Ramos (cell line): Measurements from ENCODE around the gene MBD4.

Experiments
- in situ Hi-C: fragments of 300-500 bp; cut with MboI; formaldehyde crosslinking; loops from one replicate; pipeline ENCODE4 v1.14.3; 2022; ENCODE audit warnings: low sequenced_read_pairs; ENCODE audit not compliant: unreplicated experiment

Gene MBD4

GRCh38 chr3:129439817-129440617 lies at the start of gene MBD4, which contains the start of gene IFT122:
Gene MBD4 (minus strand): TSS chr3:129439948. CDS start chr3:129439833, 115 bp downstream.
Gene IFT122 (plus strand): TSS chr3:129440224. CDS start chr3:129440331, 107 bp downstream.
- in situ Hi-C loops: no loop called here

DNA sequence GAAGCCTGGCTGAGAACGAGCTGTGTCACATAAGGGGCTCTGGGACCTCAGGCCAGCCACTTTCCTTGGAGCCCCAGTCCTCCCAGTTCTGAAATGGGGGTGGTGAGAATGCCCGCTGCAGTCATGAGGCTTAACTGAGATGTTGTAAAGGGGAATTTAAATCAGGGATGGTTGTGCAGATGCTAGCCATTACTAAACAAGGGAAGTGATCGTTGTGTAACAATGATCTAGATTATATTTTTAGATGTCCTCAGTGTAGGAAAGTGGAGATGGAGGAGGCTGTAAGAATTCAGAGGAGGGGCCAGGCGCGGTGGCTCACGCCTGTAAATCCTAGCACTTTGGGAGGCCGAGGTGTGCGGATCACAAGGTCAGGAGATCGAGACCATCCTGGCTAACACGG lies 49.5 kb upstream of the MBD4 start:
- in situ Hi-C loops: loop anchor here (10.0 kb wide), 2 partner anchors 346 to 456 kb away; no protein-coding TSS in a partner anchor

- in situ Hi-C loops: loop anchor here (10.0 kb wide), 2 partner anchors 347 to 457 kb away; no protein-coding TSS in a partner anchor
Measured at GRCh38 chr3:129487868-129488335, 48.2 kb upstream of the MBD4 start.

- in situ Hi-C loops: loop anchor here (10.0 kb wide), 2 partner anchors 347 to 457 kb away; no protein-coding TSS in a partner anchor
Measured at GRCh38 chr3:129487183-129487867, 47.6 kb upstream of the MBD4 start.

DNA sequence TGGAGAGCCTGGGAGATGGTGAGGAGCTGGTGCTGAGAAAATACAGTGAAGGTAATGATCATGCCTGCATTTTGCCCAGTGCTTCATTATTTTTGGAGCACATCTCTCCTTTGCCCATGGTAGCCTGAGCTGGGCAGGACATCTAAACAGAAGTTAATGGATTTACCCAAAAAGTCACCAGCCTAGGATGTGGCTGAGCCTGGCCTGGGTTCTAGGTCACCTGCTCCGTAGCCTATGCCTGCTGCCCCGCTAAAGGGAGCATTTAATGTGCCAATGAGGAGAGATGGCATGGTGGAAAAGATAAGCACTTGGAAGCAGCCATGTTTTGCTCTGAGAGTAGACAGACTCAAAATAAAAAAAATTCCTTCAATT lies 46.9 kb upstream of the MBD4 start:
- in situ Hi-C loops: loop anchor here (10.0 kb wide), 2 partner anchors 348 to 458 kb away; no protein-coding TSS in a partner anchor

GRCh38 chr3:129485721-129486663 lies 46.2 kb upstream of the MBD4 start:
- in situ Hi-C loops: loop anchor here (10.0 kb wide), 2 partner anchors 349 to 459 kb away; no protein-coding TSS in a partner anchor

- in situ Hi-C loops: loop anchor here (10.0 kb wide), 2 partner anchors 350 to 460 kb away; no protein-coding TSS in a partner anchor
Measured at GRCh38 chr3:129485146-129485545, 45.4 kb upstream of the MBD4 start.

- in situ Hi-C loops: loop anchor here (10.0 kb wide), 2 partner anchors 351 to 461 kb away; no protein-coding TSS in a partner anchor
Measured at GRCh38 chr3:129483870-129484269, 44.1 kb upstream of the MBD4 start.

DNA sequence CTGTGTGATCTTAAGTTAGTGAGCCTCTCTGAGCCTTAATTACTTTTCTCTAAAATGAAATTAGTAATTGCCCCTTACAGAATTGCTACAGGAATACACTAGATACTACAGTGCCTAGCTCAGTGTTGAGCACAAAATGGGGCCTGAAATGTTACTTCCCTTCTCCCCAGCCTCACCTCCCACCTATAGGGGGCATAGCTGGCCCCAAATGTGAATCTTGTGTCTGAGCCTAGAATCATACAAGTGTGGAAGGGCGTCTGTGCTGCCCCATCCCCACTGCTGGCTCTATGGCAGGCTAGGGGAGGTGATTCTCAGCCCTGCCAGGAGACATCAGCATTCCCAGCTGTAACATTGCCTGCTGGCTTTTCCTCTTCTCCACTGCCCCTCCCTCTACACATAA lies 43.0 kb upstream of the MBD4 start:
- in situ Hi-C loops: loop anchor here (10.0 kb wide), 2 partner anchors 352 to 462 kb away; no protein-coding TSS in a partner anchor

- in situ Hi-C loops: loop anchor here (10.0 kb wide), 2 partner anchors 353 to 463 kb away; no protein-coding TSS in a partner anchor
Measured at GRCh38 chr3:129481766-129482332, 42.1 kb upstream of the MBD4 start.

DNA sequence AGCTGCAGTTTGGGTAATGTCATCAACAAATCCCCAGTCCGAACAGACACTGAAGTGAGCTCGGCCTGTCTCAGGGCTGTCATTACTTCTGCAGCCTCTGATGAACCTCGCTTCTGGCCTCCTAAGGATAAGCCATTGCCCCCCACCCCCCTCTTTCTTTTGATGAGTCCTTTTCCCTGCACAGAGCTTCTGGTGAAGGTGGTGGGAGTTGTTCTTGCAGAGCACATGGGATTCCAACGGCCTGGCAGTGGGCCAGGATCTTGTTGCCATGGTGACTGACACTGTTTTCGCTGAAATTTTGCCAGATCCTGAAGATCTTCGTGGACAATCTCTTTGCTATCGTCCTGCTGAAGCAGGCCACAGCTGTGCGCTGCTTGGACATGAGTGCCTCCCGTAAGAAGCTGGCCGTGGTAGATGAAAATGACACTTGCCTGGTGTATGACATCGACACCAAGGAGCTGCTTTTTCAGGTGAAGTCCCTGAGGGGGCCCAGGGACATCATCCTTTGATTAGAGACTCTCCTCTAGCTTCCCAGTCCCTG lies 41.5 kb upstream of the MBD4 start:
- in situ Hi-C loops: loop anchor here (10.0 kb wide), 2 partner anchors 354 to 464 kb away; no protein-coding TSS in a partner anchor

- in situ Hi-C loops: no loop called here
Measured at GRCh38 chr3:129476586-129476985, 36.8 kb upstream of the MBD4 start.

DNA sequence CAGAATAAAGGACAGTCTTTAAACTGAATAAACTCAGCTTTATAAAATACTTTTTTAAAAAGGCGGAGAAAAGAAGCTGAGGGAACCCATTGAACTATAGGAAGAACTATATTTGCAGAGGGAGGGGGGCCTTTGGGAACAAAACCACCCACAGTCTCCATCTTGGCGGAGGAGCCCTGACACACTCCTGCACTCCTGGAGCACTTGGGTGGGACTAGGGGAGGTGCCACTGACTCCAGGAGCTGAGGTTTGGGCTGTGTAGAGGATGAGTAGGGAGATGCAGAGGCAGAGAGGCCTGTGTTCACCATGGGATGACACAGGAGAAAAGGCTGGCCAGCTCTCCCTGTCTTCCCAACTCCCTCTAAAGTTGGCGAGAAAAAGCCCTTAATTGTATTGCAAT lies 36.1 kb upstream of the MBD4 start:
- in situ Hi-C loops: no loop called here

DNA sequence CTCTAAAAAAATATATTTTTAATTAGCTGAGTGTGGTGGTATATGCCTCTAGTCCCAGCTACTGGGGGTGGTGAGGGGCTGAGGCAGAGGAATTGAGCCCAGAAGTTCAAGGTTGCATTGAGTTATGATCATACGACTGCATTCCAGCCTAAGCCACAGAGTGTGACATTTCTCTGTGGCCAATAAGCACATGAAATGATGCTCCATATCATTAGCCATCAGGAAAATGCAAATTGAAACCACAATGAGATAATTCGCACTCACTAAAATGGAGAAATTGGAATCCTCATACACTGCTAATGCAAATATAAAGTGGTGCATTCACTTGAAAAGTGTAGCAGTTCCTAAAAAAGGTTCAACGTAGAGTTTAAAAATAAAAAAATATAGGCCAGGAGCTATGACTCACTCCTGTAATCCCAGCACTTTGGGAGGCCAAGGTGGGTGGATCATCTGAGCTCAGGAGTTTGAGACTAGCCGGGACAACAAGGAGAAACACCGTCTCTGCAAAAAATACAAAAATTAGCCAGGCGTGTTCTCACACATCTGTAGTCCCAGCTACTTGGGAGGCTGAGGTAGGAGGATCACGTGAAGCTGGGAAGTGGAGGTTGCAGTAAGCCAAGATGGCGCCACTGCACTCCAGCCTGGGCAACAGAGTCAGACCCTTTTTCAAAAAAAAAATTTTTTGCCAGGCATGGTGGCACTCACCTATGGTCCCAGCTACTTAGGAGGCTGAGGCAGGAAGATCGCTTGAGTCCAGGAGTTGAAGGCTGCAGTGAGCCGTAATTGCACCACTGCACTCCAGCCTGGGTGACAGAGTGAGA lies 35.4 kb upstream of the MBD4 start:
- in situ Hi-C loops: no loop called here

DNA sequence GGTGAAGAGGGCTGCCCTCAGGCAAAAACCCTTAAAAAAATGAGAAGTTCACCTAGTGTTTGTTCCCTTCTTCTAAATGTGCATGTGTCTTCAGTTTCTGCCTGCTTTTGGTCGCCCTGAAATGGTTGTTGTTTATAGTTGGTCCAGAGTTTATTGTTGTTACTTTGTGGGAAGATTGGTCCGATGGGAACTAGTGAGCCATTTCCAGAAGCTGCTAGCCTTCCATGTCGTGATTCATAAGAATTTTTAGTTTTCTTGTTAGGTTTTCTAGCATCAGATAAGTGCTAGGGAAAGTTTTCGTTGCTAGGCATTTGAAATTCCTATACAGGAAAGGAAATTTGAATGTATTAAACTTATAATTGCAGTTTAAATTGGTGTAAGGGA lies 34.0 kb upstream of the MBD4 start:
- in situ Hi-C loops: no loop called here

DNA sequence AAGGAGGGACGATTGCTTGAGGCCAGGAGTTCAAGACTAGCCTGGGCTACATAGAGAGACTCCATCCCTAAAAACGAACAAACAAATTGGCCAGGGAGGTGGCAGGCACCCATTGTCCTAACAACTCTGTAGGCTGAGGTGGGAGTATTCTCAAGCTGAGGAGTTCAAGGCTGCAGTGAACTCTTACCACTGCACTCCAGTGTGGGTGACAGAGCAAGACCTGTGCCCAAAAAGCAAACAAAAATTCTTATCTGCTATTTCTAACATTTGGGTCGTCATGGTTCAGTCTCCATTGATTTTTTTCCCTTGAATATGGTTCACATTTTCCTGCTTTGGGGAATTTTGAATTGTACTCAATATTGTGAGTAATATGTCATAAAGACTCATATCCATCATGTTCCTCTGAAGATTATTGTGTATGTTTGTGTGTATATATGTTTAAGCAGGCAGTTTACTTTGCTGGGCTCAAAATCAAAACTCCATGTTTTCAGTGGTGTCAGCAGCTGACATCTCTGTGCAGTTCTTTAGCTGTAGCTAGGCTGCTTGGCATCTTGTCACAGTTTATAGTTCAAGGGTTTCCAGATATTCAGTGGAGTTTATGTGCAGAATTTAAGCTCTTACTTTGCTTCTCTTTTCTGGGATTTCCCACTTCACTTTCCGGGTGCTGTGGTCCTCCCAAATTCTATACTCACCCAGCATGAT lies 33.5 kb upstream of the MBD4 start:
- in situ Hi-C loops: no loop called here

GRCh38 chr3:129470861-129471260 lies 31.1 kb upstream of the MBD4 start:
- in situ Hi-C loops: no loop called here

GRCh38 chr3:129469026-129469425 lies 29.3 kb upstream of the MBD4 start:
- in situ Hi-C loops: no loop called here
